NB4 (cell line): ENCODE data around the gene TMEM120B.
"Not testable (repeated sequence)": the region's sequence is repeated elsewhere in the genome, so short reads cannot be mapped to it uniquely, and the experiment has no call there.

Source experiments
- DNase-seq: peaks from one replicate; pipeline ENCODE4 v3.0.0; 2010; ENCODE audit warnings: low read depth
- H3K4me3 ChIP-seq: one replicate; pipeline ENCODE4 v1.5.1; 2011; ENCODE audit warnings: mild to moderate bottlenecking, low read depth, low read length, moderate library complexity
- MYC ChIP-seq: IDR thresholded peaks from 2 replicates; pipeline ENCODE4 v1.6.1; 2011; ENCODE audit warnings: low read depth, low read length
- POLR2A ChIP-seq: IDR thresholded peaks from 2 replicates; pipeline ENCODE4 v1.6.1; 2011; ENCODE audit warnings: mild to moderate bottlenecking; ENCODE audit not compliant: insufficient read length; ENCODE audit errors: extremely low read depth
- TF ChIP-seq, protein P1 (sequence below): IDR thresholded peaks from one replicate; pipeline ENCODE4 v1.5.1; 2012; ENCODE audit warnings: low read depth, low read length
- TF ChIP-seq, protein P2 (sequence below): IDR thresholded peaks from 2 replicates; pipeline ENCODE4 v1.6.1; 2011; ENCODE audit warnings: low read depth, low read length

The TMEM120B gene

DNA sequence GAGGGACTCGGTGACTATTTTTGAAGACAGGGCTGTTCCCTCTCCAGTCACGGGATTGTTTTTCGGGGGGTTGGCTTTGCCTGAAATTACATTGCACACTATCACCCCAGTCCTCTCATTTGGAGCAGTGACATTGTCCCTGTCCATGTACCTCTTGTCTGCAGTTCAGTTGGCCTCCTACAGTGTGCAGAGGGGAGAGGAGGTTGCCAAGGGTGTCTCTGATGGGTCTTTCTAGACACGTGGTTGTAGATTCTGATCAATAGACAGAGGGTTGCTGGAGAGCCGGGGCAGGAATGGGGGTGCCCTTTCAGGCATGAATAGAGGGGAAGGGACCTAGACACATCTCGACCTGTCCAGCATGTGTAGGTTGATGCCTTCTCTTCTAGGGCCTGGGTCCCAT, 1.2 kb downstream of the TMEM120B start:
- H3K4me3 ChIP-seq, result peak overlapping the region; percentile 78
- TF ChIP-seq, protein P1, sequence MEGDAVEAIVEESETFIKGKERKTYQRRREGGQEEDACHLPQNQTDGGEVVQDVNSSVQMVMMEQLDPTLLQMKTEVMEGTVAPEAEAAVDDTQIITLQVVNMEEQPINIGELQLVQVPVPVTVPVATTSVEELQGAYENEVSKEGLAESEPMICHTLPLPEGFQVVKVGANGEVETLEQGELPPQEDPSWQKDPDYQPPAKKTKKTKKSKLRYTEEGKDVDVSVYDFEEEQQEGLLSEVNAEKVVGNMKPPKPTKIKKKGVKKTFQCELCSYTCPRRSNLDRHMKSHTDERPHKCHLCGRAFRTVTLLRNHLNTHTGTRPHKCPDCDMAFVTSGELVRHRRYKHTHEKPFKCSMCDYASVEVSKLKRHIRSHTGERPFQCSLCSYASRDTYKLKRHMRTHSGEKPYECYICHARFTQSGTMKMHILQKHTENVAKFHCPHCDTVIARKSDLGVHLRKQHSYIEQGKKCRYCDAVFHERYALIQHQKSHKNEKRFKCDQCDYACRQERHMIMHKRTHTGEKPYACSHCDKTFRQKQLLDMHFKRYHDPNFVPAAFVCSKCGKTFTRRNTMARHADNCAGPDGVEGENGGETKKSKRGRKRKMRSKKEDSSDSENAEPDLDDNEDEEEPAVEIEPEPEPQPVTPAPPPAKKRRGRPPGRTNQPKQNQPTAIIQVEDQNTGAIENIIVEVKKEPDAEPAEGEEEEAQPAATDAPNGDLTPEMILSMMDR, result no peak
- TF ChIP-seq, protein P2, sequence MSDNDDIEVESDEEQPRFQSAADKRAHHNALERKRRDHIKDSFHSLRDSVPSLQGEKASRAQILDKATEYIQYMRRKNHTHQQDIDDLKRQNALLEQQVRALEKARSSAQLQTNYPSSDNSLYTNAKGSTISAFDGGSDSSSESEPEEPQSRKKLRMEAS, result no peak
- no peak for TF ChIP-seq MYC
- TF ChIP-seq POLR2A, result no peak
- DNase-seq, result peak; percentile 38

DNA sequence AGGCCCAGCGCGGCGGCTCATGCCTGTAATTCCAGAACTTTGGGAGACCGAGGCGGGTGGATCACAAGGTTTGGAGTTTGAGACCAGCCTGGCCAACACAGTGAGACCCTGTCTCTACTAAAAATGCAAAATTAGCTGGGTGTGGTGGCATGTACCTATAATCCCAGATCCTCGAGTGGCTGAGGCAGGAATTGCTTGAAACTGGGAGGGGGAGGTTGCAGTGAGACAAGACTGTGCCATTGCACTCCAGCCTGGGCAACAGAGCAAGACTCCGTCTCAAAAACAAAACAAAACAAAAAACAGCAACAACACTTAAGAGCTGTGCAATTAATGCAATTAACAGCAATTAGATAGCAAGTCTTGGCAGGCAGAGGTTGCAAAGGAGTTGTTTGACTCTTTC, 2.5 kb downstream of the TMEM120B start:
- not testable (repeated sequence) for H3K4me3 ChIP-seq, DNase-seq

DNA sequence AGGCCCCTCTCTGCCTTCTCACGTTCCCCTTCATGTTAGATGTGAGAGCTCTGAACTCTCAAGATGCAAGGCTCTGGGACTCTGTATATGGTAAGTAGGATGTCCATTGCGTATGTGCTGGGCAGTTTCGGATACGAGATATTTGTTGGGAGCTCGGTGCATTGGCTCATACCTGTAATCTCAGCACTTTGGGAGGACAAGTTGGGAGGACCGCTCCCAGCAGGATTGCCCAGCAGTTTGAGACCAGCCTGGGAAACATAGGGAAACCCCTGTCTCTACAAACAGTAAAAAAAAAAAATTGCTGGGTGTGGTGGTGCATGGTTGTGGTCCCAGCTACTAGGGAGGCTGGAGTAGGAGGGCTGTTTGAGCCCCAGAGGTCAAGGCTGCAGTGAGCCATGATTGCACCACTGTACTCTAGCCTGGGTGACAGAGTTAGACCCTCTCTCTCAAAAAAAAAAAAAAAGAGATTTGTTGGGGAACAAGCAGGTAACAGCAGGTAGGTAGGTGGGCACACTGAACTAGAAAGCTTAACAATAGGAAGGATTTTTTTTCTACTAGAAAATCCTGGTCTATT, 3.4 kb downstream of the TMEM120B start:
- TF ChIP-seq, protein P1, result no peak
- TF ChIP-seq POLR2A, result no peak
- H3K4me3 ChIP-seq, result no peak overlapping the region
- DNase-seq, result no peak

DNA sequence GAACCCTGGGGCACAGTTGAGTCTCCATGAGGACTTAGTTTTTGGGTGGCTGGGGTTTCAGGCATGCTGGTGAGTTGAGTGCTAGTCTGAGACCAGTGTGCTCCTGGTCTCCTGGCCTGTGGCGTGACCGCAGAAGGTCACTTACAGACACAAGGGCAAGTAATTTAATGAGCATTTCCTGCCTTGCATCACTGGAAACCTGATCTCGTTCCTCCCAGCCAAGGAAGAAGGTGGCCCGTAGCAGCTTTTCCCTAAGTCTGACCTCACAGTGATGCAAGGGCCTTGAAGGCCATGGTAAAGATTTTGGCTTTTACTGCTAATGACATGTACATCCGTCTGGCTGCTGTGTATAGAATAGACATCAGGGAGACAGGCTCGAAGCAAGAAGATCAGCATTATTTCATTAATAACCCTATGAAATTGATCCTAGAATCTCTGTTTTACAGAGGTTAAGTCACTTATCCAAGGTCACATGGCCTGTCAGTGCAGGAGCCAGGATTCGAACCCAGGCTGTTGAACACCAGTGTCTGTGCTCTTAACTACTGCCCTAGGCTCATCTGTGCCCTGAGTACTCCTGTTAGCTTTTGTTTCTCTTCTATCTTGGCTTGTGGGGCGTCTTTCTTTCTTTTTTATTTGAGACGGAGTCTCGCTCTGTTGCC, 4.6 kb downstream of the TMEM120B start:
- peak; percentile 88 for TF ChIP-seq MYC
- no peak for TF ChIP-seq POLR2A
- TF ChIP-seq, protein P2, result peak; percentile 72
- peak; percentile 92 for DNase-seq
- H3K4me3 ChIP-seq, result no peak overlapping the region

DNA sequence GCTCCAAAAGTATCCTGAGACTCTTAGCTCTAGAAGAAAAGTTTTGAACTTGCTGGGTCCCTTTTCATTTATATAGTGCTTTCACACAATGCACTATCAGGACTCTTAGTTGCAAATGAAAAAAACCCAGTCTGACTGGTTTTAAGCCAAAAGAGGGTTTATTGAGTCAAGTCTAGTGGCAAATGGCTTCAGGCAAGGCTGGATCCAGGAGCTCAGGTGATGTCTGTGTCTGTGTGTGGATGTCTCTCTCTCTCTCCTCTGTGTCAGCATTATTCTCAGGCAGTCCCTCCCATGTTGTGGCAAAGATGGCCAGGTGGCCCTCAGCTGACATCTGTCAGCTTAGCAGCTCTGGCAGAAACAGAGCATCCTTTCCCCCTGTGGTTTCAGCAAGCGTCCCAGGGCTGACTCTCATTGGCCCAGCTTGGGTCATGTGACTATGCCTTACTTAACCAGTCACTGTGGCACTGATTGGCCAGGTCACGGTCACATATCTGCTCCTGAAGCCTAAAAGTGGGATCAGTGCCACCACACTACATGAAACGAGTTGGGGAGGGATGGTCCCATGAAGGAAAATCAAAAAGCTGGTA, 6.2 kb downstream of the TMEM120B start:
- DNase-seq, result peak; percentile 26
- TF ChIP-seq MYC, result no peak
- no peak for TF ChIP-seq POLR2A
- TF ChIP-seq, protein P2, result no peak
- TF ChIP-seq, protein P1, result no peak
- no peak overlapping the region for H3K4me3 ChIP-seq

DNA sequence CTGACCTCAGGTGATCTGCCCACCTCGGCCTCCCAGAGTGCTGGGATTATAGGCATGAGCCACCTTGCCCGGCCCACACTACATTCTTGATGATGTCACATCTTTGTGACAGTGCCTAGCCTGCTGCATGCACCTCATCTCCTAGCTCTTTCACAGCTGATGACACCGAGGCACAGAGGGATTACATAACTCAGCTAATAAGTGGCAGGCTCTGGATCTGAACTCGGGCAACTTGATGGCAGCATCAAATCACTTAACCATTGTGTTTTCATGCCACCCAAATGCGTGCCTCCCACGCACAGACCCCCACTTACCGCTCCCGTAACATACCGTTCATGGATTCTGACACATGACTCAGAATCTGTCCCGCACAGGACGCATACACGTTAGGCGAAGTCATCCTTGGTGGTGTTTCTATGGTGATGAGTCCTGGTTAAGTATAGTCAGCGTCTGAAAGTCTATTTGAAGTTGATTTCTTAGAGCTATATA, 7.4 kb downstream of the TMEM120B start:
- TF ChIP-seq POLR2A (no peak), MYC (no peak)
- TF ChIP-seq, protein P1, result no peak
- TF ChIP-seq, protein P2, result no peak
- DNase-seq, result peak; percentile 22
- H3K4me3 ChIP-seq, result no peak overlapping the region
